ENCODE results near the gene FBXO24.

DNA sequence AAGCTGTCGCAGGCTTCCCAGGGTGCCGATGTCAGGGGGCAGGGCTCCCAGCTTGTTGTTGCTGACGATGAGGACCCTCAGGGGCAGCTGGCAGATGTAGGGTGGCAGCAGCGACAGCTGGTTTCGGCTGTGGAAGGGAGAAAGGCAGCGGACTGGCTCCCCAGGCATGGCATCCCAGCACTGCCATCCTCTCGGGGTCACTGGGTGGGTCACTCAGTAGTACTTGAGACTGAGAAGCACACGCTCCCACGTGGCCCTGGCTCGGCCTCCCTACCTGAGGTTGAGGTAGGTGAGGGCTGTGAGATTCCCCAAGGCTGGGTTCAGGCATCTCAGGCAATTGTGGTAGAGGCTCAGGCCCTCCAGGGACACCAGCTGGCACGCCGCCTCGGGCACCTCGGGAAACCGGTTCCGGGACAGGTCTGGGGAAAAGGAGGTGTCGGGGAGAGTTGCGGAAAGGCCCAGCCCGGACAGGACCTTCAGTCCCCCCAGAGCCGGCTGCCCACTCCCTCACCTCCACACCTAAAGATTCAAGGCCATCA lies 4.0 kb upstream of the FBXO24 start:
- TF ChIP-seq, protein P1, sequence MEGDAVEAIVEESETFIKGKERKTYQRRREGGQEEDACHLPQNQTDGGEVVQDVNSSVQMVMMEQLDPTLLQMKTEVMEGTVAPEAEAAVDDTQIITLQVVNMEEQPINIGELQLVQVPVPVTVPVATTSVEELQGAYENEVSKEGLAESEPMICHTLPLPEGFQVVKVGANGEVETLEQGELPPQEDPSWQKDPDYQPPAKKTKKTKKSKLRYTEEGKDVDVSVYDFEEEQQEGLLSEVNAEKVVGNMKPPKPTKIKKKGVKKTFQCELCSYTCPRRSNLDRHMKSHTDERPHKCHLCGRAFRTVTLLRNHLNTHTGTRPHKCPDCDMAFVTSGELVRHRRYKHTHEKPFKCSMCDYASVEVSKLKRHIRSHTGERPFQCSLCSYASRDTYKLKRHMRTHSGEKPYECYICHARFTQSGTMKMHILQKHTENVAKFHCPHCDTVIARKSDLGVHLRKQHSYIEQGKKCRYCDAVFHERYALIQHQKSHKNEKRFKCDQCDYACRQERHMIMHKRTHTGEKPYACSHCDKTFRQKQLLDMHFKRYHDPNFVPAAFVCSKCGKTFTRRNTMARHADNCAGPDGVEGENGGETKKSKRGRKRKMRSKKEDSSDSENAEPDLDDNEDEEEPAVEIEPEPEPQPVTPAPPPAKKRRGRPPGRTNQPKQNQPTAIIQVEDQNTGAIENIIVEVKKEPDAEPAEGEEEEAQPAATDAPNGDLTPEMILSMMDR (conservative IDR thresholded peaks at IDR 0.05 in 1 of 2, IDR thresholded peaks at IDR 0.05 in 1 of 2; ENCODE audit: low read depth in 1 of 2, low read length in 2 of 2), result no peak
- no peak for TF ChIP-seq EZH2 (IDR thresholded peaks at IDR 0.05; ENCODE audit: low read length, missing control alignments)
